ENCODE measurements around the gene MRPL19. TPM values are rescaled to one million over a fixed set of nuclear protein-coding genes. Genes with fewer than 3 reads are reported as not detected.
A peak's percentile ranks its signal among the peaks of the same experiment; 100 is the strongest.

Gene MRPL19
- total RNA-seq, 1 experiment from 2014 or later = 98.4 TPM

GRCh38 chr2:75728614-75729419, 82.2 kb downstream of the MRPL19 start:
- intact Hi-C loops (cut with micrococcal nuclease; ENCODE audit: unreplicated experiment) = loop anchor here (10.0 kb wide), 1 partner anchor 866 kb away; no protein-coding TSS in a partner anchor
- no peak overlapping the region for H3K27ac ChIP-seq (ENCODE audit: low read depth, low read length, poor library complexity, severe bottlenecking)
- no peaks in the 10 kb centered on the region for H3K36me3 ChIP-seq (ENCODE audit: insufficient read depth, low read length, poor library complexity, severe bottlenecking)
- peaks cover 4% of the 10 kb centered on the region for H3K4me1 ChIP-seq (ENCODE audit: insufficient read depth, low read length, poor library complexity, severe bottlenecking)
- no peak for TF ChIP-seq EZH2 (IDR thresholded peaks at IDR 0.05; ENCODE audit: borderline replicate concordance, low read depth, low read length, poor library complexity, severe bottlenecking)
- TF ChIP-seq CTCF (conservative IDR thresholded peaks at IDR 0.05; ENCODE audit: low read depth, low read length) = no peak
- ChIA-PET POLR2A (ENCODE audit: low non-redundant PET) (no interaction called here), CTCF (no interaction called here)
- H3K4me3 ChIP-seq (ENCODE audit: low read depth, low read length, poor library complexity, severe bottlenecking) = no peak overlapping the region
- H3K27me3 ChIP-seq (replicated peaks; ENCODE audit: insufficient read depth, low read depth, low read length, poor library complexity) = no peaks in the 10 kb centered on the region
- no peak for DNase-seq (ENCODE audit: low spot score)
- BruUV-seq (replicated peaks) = no TSS peak
- no peaks in the 10 kb centered on the region for H3K9me3 ChIP-seq (ENCODE audit: low read depth, low read length, poor library complexity, severe bottlenecking)

DNA sequence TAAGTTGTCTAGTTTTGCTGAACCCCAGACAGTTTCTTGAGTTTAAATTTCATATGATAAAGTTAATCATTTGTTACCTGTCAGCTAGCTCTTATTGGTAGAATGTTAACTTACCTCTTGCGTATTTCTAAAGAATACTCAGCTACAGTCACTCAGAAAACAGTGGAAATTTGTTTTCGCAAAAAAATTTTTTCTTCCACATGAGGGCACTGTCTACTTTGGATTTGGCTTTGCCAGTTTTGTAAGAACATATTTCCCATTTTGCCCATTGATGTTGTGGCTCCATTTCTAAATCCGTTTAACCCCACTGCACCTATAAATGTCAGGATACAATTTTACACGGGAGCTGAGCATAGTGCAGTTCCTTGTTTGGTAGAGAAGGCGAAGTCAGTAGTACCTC, 83.3 kb downstream of the MRPL19 start:
- no TSS peak for BruUV-seq (replicated peaks)
- intact Hi-C loops (cut with micrococcal nuclease; ENCODE audit: unreplicated experiment) = loop anchor here (10.0 kb wide), 1 partner anchor 865 kb away; no protein-coding TSS in a partner anchor
- no peak for TF ChIP-seq EZH2 (IDR thresholded peaks at IDR 0.05; ENCODE audit: borderline replicate concordance, low read depth, low read length, poor library complexity, severe bottlenecking)
- TF ChIP-seq CTCF (conservative IDR thresholded peaks at IDR 0.05; ENCODE audit: low read depth, low read length) = peak; percentile 59
- DNase-seq (ENCODE audit: low spot score) = peak; percentile 53
- ChIA-PET POLR2A (ENCODE audit: low non-redundant PET) (no interaction called here), CTCF (interaction anchor here (0.6 kb wide), 2 partner anchors 167 to 1209 kb away, joined by 3 read pairs; no protein-coding TSS in a partner anchor)
- Histone ChIP-seq H3K4me1 (ENCODE audit: insufficient read depth, low read length, poor library complexity, severe bottlenecking) (peaks cover 4% of the 10 kb centered on the region), H3K27me3 (replicated peaks; ENCODE audit: insufficient read depth, low read depth, low read length, poor library complexity) (no peaks in the 10 kb centered on the region), H3K27ac (ENCODE audit: low read depth, low read length, poor library complexity, severe bottlenecking) (no peak overlapping the region), H3K4me3 (ENCODE audit: low read depth, low read length, poor library complexity, severe bottlenecking) (no peak overlapping the region), H3K36me3 (ENCODE audit: insufficient read depth, low read length, poor library complexity, severe bottlenecking) (no peaks in the 10 kb centered on the region), H3K9me3 (ENCODE audit: low read depth, low read length, poor library complexity, severe bottlenecking) (no peaks in the 10 kb centered on the region)

- Histone ChIP-seq H3K9me3 (ENCODE audit: low read depth, low read length, poor library complexity, severe bottlenecking) (no peaks in the 10 kb centered on the region), H3K4me3 (ENCODE audit: low read depth, low read length, poor library complexity, severe bottlenecking) (no peak overlapping the region), H3K4me1 (ENCODE audit: insufficient read depth, low read length, poor library complexity, severe bottlenecking) (no peaks in the 10 kb centered on the region), H3K27me3 (replicated peaks; ENCODE audit: insufficient read depth, low read depth, low read length, poor library complexity) (no peaks in the 10 kb centered on the region), H3K27ac (ENCODE audit: low read depth, low read length, poor library complexity, severe bottlenecking) (no peak overlapping the region), H3K36me3 (ENCODE audit: insufficient read depth, low read length, poor library complexity, severe bottlenecking) (no peaks in the 10 kb centered on the region)
- CTCF ChIA-PET = no interaction called here
- no TSS peak for BruUV-seq (replicated peaks)
- no peak for DNase-seq (ENCODE audit: low spot score)
- TF ChIP-seq CTCF (conservative IDR thresholded peaks at IDR 0.05; ENCODE audit: low read depth, low read length) (no peak), EZH2 (IDR thresholded peaks at IDR 0.05; ENCODE audit: borderline replicate concordance, low read depth, low read length, poor library complexity, severe bottlenecking) (no peak)
- POLR2A ChIA-PET (ENCODE audit: low non-redundant PET) = no interaction called here
- intact Hi-C loops (cut with micrococcal nuclease; ENCODE audit: unreplicated experiment) = no loop called here
Measured at GRCh38 chr2:75736276-75736675, 89.7 kb downstream of the MRPL19 start.

Measured in A673 (cell line).